ENCODE measurements around the gene EEA1. TPM values are rescaled to one million over a fixed set of nuclear protein-coding genes. Genes with fewer than 3 reads are reported as not detected.

Gene EEA1
- total RNA-seq, 4 donors from 2014 or later = 18.6 to 28.7 (median 20.8) TPM

- in situ Hi-C loops (cut with MboI; ENCODE audit: low sequenced_read_pairs in 4 of 4) = no loop called here
- intact Hi-C loops (cut with DNase I; ENCODE audit: low total_unique reads) = no loop called here
Measured at GRCh38 chr12:92733181-92733580, 195.9 kb downstream of the EEA1 start.

DNA sequence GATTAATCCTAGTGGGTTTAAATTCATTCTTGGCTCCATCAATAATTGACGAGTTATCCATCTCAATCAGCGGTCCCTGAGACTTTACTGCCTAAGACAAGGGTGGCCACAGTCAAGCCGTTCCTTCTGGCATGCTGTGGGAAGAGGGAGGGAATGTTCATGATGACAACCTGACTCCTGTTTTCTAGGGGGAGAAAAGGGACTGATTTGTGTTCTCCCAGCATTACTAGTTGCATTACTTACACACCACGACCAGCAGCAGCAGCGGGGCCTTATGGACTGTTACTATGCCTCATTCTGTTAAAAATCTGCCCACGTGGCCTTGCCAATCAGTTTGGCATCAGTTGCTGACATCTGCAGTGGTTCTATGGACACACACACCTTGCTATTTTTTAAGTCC lies 196.4 kb downstream of the EEA1 start:
- DNase-seq = no peak
- intact Hi-C loops (cut with DNase I; ENCODE audit: low total_unique reads) = no loop called here
- in situ Hi-C loops (cut with MboI; ENCODE audit: low sequenced_read_pairs in 4 of 4) = no loop called here

More at GRCh38 chr12:92733181-92733580, 195.9 kb downstream of the EEA1 start:
- H3K4me1 ChIP-seq = peaks cover 11 to 13% of the 10 kb centered on the region in 2 donors
- ATAC-seq (no peak), DNase-seq (no peak)
- H3K27ac ChIP-seq = no peak overlapping the region
- H3K4me3 ChIP-seq = no peak overlapping the region
- no peaks in the 10 kb centered on the region for H3K36me3 ChIP-seq
- TF ChIP-seq, protein P1, sequence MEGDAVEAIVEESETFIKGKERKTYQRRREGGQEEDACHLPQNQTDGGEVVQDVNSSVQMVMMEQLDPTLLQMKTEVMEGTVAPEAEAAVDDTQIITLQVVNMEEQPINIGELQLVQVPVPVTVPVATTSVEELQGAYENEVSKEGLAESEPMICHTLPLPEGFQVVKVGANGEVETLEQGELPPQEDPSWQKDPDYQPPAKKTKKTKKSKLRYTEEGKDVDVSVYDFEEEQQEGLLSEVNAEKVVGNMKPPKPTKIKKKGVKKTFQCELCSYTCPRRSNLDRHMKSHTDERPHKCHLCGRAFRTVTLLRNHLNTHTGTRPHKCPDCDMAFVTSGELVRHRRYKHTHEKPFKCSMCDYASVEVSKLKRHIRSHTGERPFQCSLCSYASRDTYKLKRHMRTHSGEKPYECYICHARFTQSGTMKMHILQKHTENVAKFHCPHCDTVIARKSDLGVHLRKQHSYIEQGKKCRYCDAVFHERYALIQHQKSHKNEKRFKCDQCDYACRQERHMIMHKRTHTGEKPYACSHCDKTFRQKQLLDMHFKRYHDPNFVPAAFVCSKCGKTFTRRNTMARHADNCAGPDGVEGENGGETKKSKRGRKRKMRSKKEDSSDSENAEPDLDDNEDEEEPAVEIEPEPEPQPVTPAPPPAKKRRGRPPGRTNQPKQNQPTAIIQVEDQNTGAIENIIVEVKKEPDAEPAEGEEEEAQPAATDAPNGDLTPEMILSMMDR (IDR thresholded peaks at IDR 0.05 in 4 of 5, conservative IDR thresholded peaks at IDR 0.05 in 1 of 5) = no peak
- no peak for TF ChIP-seq POLR2A (IDR thresholded peaks at IDR 0.05)
- no peaks in the 10 kb centered on the region for H3K27me3 ChIP-seq
- no peaks in the 10 kb centered on the region for H3K9me3 ChIP-seq

DNA sequence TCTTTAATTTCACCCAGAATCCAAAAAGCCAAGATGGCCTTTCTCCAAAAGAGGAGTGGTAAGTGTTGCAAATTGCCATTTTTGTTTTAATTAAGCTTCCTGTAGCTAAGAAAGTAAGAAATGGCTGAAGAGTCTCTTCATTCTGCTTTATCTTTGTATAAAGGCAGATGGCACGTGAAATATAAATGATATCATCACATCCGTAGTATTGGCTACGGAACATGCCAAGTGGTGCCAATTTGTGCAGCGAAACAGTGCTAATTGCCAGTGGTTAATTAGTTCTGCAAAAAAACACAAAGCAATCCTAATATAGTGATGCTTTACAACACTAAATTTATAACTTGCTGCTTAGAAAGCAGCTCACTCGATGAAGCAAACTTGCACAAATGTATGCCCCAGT lies 196.9 kb downstream of the EEA1 start:
- intact Hi-C loops (cut with DNase I; ENCODE audit: low total_unique reads) (no loop called here), in situ Hi-C loops (cut with MboI; ENCODE audit: low sequenced_read_pairs in 4 of 4) (no loop called here)
- no peaks in the 10 kb centered on the region for H3K36me3 ChIP-seq
- no peaks in the 10 kb centered on the region for H3K27me3 ChIP-seq
- no peaks in the 10 kb centered on the region for H3K9me3 ChIP-seq
- ATAC-seq (no peak), DNase-seq (no peak)
- H3K27ac ChIP-seq = no peak overlapping the region
- TF ChIP-seq, protein P1 (IDR thresholded peaks at IDR 0.05 in 4 of 5, conservative IDR thresholded peaks at IDR 0.05 in 1 of 5) = no peak
- TF ChIP-seq POLR2A (IDR thresholded peaks at IDR 0.05) = no peak
- H3K4me3 ChIP-seq = no peak overlapping the region
- H3K4me1 ChIP-seq = peaks cover 11 to 13% of the 10 kb centered on the region in 2 donors

More for the DNA sequence above, 196.4 kb downstream of the EEA1 start:
- H3K4me3 ChIP-seq = no peak overlapping the region
- H3K36me3 ChIP-seq = no peaks in the 10 kb centered on the region
- no peaks in the 10 kb centered on the region for H3K9me3 ChIP-seq
- TF ChIP-seq, protein P1 (IDR thresholded peaks at IDR 0.05 in 4 of 5, conservative IDR thresholded peaks at IDR 0.05 in 1 of 5) = no peak
- no peak for TF ChIP-seq POLR2A (IDR thresholded peaks at IDR 0.05)
- no peak overlapping the region for H3K27ac ChIP-seq
- ATAC-seq = no peak
- H3K27me3 ChIP-seq = no peaks in the 10 kb centered on the region
- H3K4me1 ChIP-seq = peaks cover 11 to 13% of the 10 kb centered on the region in 2 donors

GRCh38 chr12:92730758-92731157 lies 198.3 kb downstream of the EEA1 start:
- Histone ChIP-seq H3K36me3 (no peaks in the 10 kb centered on the region), H3K4me3 (no peak overlapping the region), H3K27me3 (no peaks in the 10 kb centered on the region), H3K9me3 (no peaks in the 10 kb centered on the region), H3K27ac (no peak overlapping the region), H3K4me1 (peaks cover 11% of the 10 kb centered on the region in 2 donors)
- DNase-seq (no peak), ATAC-seq (no peak)
- TF ChIP-seq POLR2A (IDR thresholded peaks at IDR 0.05) = no peak
- TF ChIP-seq, protein P1 (IDR thresholded peaks at IDR 0.05 in 4 of 5, conservative IDR thresholded peaks at IDR 0.05 in 1 of 5) = no peak
- intact Hi-C loops (cut with DNase I; ENCODE audit: low total_unique reads) = no loop called here
- in situ Hi-C loops (cut with MboI; ENCODE audit: low sequenced_read_pairs in 4 of 4) = no loop called here

DNA sequence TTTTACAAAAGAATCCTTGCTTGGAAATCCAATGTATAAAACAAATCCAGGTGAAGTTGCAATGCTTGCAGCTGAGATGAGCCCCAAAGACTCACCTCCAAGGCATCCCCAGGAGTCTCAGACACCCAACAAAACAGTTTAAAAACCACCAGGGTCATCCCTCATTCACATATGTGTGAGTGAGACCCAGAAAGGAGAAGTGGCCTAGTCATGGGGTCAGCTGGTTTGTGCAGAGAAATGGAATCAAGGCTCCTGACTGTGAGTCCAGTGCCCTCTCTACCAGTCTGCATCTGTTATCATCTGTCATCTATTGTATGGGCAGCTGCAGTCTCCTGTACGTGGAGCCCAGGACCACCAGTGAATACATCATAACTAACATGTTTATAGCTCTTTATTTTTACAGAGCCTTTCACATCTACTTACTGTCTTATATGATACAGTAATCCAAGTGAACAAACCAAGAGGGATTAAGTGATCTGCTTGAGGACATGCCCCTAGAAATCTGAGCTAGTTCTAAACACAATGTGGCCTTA lies 199.3 kb downstream of the EEA1 start:
- no peaks in the 10 kb centered on the region for H3K27me3 ChIP-seq
- intact Hi-C loops (cut with DNase I; ENCODE audit: low total_unique reads) = no loop called here
- no peak for TF ChIP-seq POLR2A (IDR thresholded peaks at IDR 0.05)
- TF ChIP-seq, protein P1 (IDR thresholded peaks at IDR 0.05 in 4 of 5, conservative IDR thresholded peaks at IDR 0.05 in 1 of 5) = no peak
- peaks cover 2 to 3% of the 10 kb centered on the region in 2 donors for H3K4me1 ChIP-seq
- ATAC-seq (no peak), DNase-seq (no peak)
- in situ Hi-C loops (cut with MboI; ENCODE audit: low sequenced_read_pairs in 4 of 4) = no loop called here
- H3K27ac ChIP-seq = no peak overlapping the region
- no peaks in the 10 kb centered on the region for H3K9me3 ChIP-seq
- no peaks in the 10 kb centered on the region for H3K36me3 ChIP-seq
- H3K4me3 ChIP-seq = no peak overlapping the region

Data from gastrocnemius medialis (tissue), 4 donors.